Upper lobe of right lung (tissue), 1 donor: ENCODE measurements around the gene RELL1. TPM values are rescaled to one million over a fixed set of nuclear protein-coding genes. Genes with fewer than 3 reads are reported as not detected.

Experiments used
- ATAC-seq: fragments of 200-7000 bp; cut with Tn5 transposase; one replicate; pipeline ENCODE4 v1.9.1; 2020; ENCODE audit warnings: mild to moderate bottlenecking, moderate library complexity
- DNase-seq: peaks from one replicate; pipeline ENCODE4 v3.0.0-alpha.2; 2020
- H3K27ac ChIP-seq: fragments of 200-600 bp; one replicate; pipeline ENCODE4 v1.8.0; 2022
- H3K27me3 ChIP-seq: fragments of 200-600 bp; one replicate; pipeline ENCODE4 v1.8.0; 2022; ENCODE audit warnings: mild to moderate bottlenecking
- H3K36me3 ChIP-seq: fragments of 200-600 bp; one replicate; pipeline ENCODE4 v1.8.0; 2022
- H3K4me1 ChIP-seq: fragments of 200-600 bp; one replicate; pipeline ENCODE4 v1.8.0; 2022
- H3K4me3 ChIP-seq: fragments of 200-600 bp; one replicate; pipeline ENCODE4 v1.8.0; 2022; ENCODE audit warnings: mild to moderate bottlenecking
- H3K9me3 ChIP-seq: fragments of 200-600 bp; one replicate; pipeline ENCODE4 v1.8.0; 2022
- intact Hi-C: fragments of 100-400 bp; cut with DNase I; formaldehyde crosslinking; loops from one replicate; pipeline ENCODE4 v1.11.0; 2022
- total RNA-seq: library from RNA; stranded (reverse); fragmentation: NEBNext Ultra II Directional; extraction: Animal tissue kit (Norgen Biotek cat#: 25700); gene quantifications from one replicate; pipeline ENCODE4 v1.2.1, GENCODE V29; 2021
- TF ChIP-seq, protein P1 (sequence below): fragments of 200-600 bp; IDR thresholded peaks from one replicate; pipeline ENCODE4 v1.8.0; 2022; ENCODE audit warnings: antibody characterized with exemption
- donor health status: DM: no; HTN: yes; CAD: no; lungs with severe emphysema.

The RELL1 gene
- total RNA-seq, 1 donor from 2014 or later: 49.1 TPM

DNA sequence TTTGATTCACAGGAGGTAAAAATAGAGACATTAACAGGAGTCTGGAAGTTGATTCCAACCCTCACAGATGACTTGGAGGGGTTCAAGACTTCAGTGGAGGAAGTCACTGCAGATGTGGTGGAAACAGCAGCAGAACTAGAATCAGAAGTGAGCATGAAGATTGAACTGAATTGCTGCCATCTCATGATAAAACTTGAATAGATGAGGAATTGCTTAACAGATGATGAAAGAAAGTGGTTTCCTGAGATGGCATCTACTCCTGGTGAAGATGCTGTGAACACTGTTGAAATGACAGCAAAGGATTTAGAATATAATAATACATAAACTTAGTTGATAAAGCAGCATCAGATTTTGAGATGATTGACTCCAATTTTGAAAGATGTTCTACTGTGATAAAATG, 76.5 kb downstream of the RELL1 start:
- H3K27ac ChIP-seq: no peak overlapping the region
- no peak for DNase-seq
- no peaks in the 10 kb centered on the region for H3K36me3 ChIP-seq
- ATAC-seq: no peak
- no peak overlapping the region for H3K4me3 ChIP-seq
- no peaks in the 10 kb centered on the region for H3K9me3 ChIP-seq
- intact Hi-C loops: loop anchor here (10.0 kb wide), 2 partner anchors 185 to 425 kb away; no protein-coding TSS in a partner anchor
- no peaks in the 10 kb centered on the region for H3K27me3 ChIP-seq
- no peaks in the 10 kb centered on the region for H3K4me1 ChIP-seq
- TF ChIP-seq, protein P1, sequence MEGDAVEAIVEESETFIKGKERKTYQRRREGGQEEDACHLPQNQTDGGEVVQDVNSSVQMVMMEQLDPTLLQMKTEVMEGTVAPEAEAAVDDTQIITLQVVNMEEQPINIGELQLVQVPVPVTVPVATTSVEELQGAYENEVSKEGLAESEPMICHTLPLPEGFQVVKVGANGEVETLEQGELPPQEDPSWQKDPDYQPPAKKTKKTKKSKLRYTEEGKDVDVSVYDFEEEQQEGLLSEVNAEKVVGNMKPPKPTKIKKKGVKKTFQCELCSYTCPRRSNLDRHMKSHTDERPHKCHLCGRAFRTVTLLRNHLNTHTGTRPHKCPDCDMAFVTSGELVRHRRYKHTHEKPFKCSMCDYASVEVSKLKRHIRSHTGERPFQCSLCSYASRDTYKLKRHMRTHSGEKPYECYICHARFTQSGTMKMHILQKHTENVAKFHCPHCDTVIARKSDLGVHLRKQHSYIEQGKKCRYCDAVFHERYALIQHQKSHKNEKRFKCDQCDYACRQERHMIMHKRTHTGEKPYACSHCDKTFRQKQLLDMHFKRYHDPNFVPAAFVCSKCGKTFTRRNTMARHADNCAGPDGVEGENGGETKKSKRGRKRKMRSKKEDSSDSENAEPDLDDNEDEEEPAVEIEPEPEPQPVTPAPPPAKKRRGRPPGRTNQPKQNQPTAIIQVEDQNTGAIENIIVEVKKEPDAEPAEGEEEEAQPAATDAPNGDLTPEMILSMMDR: no peak

DNA sequence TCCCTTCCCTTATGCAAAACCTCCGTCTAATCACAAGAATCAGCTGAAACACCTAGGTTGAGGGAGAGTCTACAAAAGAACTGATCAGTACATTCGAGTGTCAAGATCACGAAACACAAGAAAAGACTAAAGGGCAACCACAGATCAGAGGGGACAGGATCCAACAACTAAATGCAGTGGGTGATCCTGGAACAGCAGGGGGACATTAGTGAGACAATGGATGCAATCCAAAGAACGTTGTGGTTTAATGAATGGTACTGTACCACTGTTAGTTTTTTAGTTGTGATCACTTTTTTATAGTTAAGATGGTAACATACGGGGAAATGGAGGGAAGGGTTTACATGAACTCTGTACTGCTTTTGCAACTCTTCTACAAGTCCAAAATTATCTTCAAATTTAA, 79.2 kb downstream of the RELL1 start:
- intact Hi-C loops: loop anchor here (10.0 kb wide), 2 partner anchors 188 to 428 kb away; no protein-coding TSS in a partner anchor
- DNase-seq: no peak
- H3K27ac ChIP-seq: no peak overlapping the region
- no peaks in the 10 kb centered on the region for H3K27me3 ChIP-seq
- TF ChIP-seq, protein P1: no peak
- no peaks in the 10 kb centered on the region for H3K36me3 ChIP-seq
- peaks cover 4% of the 10 kb centered on the region for H3K4me1 ChIP-seq
- ATAC-seq: no peak
- no peak overlapping the region for H3K4me3 ChIP-seq
- no peaks in the 10 kb centered on the region for H3K9me3 ChIP-seq

DNA sequence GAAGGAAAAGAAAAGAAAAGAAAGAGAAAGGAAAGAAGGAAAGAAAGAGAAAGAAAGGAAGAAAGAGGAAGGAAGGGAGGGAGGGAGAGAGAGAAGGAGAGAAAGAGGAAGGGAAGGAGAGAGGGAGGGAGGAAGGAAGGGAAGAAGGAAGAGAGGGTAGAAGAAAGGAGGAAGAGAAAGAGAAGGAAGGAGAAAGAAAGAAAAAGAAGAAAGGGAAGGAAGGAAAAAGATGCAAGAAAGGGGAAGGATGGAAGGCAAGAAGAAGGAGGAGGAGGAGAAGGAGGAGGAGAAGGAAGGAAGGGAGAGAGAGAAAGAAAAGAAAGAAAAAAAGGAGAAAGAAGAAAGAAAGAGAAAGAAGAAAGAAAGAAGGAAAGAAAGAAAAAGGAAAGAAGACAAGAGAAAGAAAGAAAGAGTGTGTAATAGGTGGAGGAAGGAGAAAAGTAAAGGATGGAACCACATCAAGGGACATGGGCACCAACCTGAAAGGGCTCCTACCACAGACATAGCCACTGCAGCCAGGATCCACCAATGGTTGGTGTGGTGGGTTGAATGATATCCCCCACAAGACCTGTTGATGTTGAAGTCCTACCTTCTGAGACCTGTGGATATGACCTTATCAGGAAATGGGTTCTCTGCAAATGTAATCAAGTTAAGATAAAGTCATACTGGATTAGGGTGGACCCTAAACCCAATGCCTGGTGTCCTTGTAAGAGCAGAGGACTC, 80.2 kb downstream of the RELL1 start:
- Histone ChIP-seq H3K36me3 (no peaks in the 10 kb centered on the region), H3K27ac (no peak overlapping the region), H3K4me3 (no peak overlapping the region), H3K27me3 (no peaks in the 10 kb centered on the region), H3K9me3 (no peaks in the 10 kb centered on the region), H3K4me1 (peaks cover 4% of the 10 kb centered on the region)
- TF ChIP-seq, protein P1: no peak
- ATAC-seq (no peak), DNase-seq (no peak)
- intact Hi-C loops: loop anchor here (10.0 kb wide), 2 partner anchors 189 to 429 kb away; no protein-coding TSS in a partner anchor

DNA sequence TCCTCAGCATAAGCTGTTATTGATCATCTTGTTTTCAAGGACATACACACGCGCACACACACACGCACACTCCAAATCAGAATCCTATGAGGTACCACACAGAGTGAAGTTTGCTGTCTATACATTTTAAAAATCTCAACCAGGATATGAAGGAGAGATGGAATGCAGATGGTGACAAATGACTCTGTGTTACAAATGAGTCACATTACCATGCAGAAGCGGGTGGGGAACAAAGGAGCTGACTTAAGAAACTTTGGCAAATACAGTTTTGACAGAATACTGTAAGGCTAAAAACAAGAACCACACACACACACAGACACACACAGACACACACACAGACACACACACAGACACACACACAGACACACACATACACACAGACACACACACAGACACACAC, 81.7 kb downstream of the RELL1 start:
- intact Hi-C loops: loop anchor here (10.0 kb wide), 2 partner anchors 190 to 430 kb away; no protein-coding TSS in a partner anchor
- Histone ChIP-seq H3K27me3 (no peaks in the 10 kb centered on the region), H3K36me3 (no peaks in the 10 kb centered on the region), H3K27ac (no peak overlapping the region), H3K4me1 (peaks cover 4% of the 10 kb centered on the region), H3K9me3 (no peaks in the 10 kb centered on the region), H3K4me3 (no peak overlapping the region)
- DNase-seq (no peak), ATAC-seq (peak; percentile 34)
- TF ChIP-seq, protein P1: no peak

DNA sequence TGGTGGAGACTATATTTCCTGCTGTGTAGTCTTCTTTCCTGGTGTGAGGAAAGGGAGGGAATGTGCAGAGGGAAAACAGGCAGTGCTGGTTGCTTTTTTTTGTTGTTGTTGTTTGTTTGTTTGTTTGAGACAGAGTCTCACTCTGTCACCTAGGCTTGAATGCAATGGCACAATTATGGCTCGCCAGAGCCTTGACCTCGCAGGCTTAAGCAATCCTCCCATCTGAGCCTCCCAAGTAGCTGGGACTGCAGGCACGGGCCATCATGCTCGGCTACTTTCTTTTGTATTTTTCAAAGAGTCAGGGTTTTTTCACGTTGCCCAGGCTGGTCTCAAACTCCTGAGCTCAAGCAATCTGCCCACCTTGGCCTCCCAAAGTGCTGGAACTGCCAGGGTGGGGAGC, 82.5 kb downstream of the RELL1 start:
- Histone ChIP-seq H3K27ac (no peak overlapping the region), H3K4me1 (peaks cover 4% of the 10 kb centered on the region), H3K36me3 (no peaks in the 10 kb centered on the region), H3K27me3 (no peaks in the 10 kb centered on the region), H3K4me3 (no peak overlapping the region), H3K9me3 (no peaks in the 10 kb centered on the region)
- DNase-seq: no peak
- intact Hi-C loops: loop anchor here (10.0 kb wide), 2 partner anchors 191 to 431 kb away; no protein-coding TSS in a partner anchor
- ATAC-seq: no peak
- TF ChIP-seq, protein P1: no peak
